ENCODE data around the gene GRN.

DNA sequence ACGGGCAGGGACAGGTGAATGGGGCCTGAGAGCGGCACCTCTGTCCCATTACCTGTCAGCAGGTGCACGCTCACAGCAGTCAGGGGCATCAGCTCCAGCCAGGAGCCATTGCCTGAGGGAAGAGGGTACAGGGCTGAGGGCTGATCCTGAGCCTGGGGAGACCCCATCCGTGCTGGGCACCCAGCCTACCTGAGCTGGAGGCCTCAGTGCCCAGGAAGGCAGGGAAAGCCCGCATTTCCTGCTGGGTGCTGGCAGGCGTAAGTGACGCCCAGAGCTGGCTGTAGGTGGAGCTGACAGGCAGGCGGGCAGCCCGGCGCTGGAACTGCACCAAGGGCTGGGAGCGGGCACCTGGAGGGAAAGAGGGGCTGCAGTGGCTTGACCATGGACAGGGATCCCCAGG lies 11.1 kb downstream of the GRN start:
- no peak for TF ChIP-seq POLR2A (IDR thresholded peaks at IDR 0.05)
- TF ChIP-seq, protein P1, sequence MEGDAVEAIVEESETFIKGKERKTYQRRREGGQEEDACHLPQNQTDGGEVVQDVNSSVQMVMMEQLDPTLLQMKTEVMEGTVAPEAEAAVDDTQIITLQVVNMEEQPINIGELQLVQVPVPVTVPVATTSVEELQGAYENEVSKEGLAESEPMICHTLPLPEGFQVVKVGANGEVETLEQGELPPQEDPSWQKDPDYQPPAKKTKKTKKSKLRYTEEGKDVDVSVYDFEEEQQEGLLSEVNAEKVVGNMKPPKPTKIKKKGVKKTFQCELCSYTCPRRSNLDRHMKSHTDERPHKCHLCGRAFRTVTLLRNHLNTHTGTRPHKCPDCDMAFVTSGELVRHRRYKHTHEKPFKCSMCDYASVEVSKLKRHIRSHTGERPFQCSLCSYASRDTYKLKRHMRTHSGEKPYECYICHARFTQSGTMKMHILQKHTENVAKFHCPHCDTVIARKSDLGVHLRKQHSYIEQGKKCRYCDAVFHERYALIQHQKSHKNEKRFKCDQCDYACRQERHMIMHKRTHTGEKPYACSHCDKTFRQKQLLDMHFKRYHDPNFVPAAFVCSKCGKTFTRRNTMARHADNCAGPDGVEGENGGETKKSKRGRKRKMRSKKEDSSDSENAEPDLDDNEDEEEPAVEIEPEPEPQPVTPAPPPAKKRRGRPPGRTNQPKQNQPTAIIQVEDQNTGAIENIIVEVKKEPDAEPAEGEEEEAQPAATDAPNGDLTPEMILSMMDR (IDR thresholded peaks at IDR 0.05), result no peak
